HAP-1 (cell line): Measurements from ENCODE around the gene KLHL36.

Source experiments
- DNase-seq, 2 experiments: peaks; one replicate each; pipeline ENCODE4 v3.0.0-alpha.2; 2016 to 2020; ENCODE audit warnings: low spot score in 2 of 2
- H3K27me3 ChIP-seq: fragments of 250-450 bp; sonication (Bioruptor Pico); 2 replicates; pipeline ENCODE4 v1.5.1; 2020; ENCODE audit warnings: low read depth, mild to moderate bottlenecking, moderate library complexity
- H3K36me3 ChIP-seq: fragments of 250-450 bp; sonication (Bioruptor Pico); replicated peaks from 2 replicates; pipeline ENCODE4 v1.5.1; 2020; ENCODE audit warnings: mild to moderate bottlenecking
- H3K4me1 ChIP-seq: fragments of 250-450 bp; sonication (Bioruptor Pico); 2 replicates; pipeline ENCODE4 v1.5.1; 2020; ENCODE audit warnings: mild to moderate bottlenecking
- H3K4me3 ChIP-seq: fragments of 250-450 bp; sonication (Bioruptor Pico); 2 replicates; pipeline ENCODE4 v1.5.1; 2020; ENCODE audit warnings: mild to moderate bottlenecking, moderate library complexity
- H3K9me3 ChIP-seq: fragments of 250-450 bp; sonication (Bioruptor Pico); 2 replicates; pipeline ENCODE4 v1.5.1; 2020; ENCODE audit warnings: mild to moderate bottlenecking, moderate library complexity
- in situ Hi-C: fragments of 300-500 bp; cut with MboI; formaldehyde crosslinking; loops from 3 replicates; pipeline ENCODE4 v1.14.3; 2020; ENCODE audit warnings: low sequenced_read_pairs, inconsistent platforms, mixed read lengths

The KLHL36 gene

DNA sequence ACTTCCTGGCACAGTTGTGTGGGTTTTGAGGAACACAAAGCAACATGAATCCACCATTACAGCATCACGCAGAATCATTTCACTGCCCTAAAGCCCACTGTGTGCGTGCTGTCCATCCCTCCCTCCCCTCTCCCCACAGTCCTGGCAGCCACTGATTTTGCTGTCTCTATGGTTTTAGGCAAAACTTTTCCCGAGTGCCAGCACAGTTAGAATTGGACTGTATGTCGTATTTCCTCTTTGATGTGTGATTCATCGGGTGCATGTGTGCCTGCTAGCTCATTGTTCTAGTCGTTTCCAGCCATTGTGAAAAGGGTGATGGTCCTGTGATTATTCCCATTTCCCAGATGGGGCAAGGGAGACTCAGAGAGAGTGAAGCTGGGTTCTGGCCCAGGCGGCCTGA is 12.7 kb downstream of the KLHL36 start:
- Histone ChIP-seq H3K4me1 (no peaks in the 10 kb centered on the region), H3K36me3 (peaks cover 43% of the 10 kb centered on the region), H3K4me3 (no peak overlapping the region), H3K27me3 (no peaks in the 10 kb centered on the region), H3K9me3 (no peaks in the 10 kb centered on the region)
- DNase-seq = no peak
- in situ Hi-C loops = no loop called here

DNA sequence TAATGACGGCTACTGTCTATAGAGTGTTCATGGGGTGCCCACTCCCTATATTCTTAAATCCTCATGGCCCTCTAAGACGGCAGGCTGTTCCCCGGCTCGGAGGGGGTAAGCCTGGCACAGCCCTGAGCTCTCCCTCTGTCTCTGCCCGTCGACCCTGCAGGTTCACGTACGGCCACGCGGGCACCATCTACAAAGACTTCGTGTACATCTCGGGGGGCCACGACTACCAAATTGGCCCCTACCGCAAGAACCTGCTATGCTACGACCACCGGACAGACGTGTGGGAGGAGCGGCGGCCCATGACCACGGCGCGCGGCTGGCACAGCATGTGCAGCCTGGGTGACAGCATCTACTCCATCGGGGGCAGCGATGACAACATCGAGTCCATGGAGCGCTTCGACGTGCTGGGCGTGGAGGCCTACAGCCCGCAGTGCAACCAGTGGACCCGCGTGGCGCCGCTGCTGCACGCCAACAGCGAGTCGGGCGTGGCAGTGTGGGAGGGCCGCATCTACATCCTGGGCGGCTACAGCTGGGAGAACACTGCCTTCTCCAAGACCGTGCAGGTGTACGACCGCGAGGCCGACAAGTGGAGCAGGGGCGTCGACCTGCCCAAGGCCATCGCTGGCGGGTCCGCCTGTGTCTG is 13.2 kb downstream of the KLHL36 start:
- Histone ChIP-seq H3K4me1 (no peaks in the 10 kb centered on the region), H3K4me3 (no peak overlapping the region), H3K36me3 (peaks cover 43% of the 10 kb centered on the region), H3K27me3 (no peaks in the 10 kb centered on the region), H3K9me3 (no peaks in the 10 kb centered on the region)
- in situ Hi-C loops = no loop called here
- no peak for DNase-seq

- peaks cover 37% of the 10 kb centered on the region for H3K36me3 ChIP-seq
- H3K4me3 ChIP-seq = no peak overlapping the region
- no peak for DNase-seq
- H3K27me3 ChIP-seq = no peaks in the 10 kb centered on the region
- H3K9me3 ChIP-seq = no peaks in the 10 kb centered on the region
- H3K4me1 ChIP-seq = peaks cover 6% of the 10 kb centered on the region
- in situ Hi-C loops = no loop called here
These were observed 14.2 kb downstream of the KLHL36 start for GRCh38 chr16:84662471-84662870.

- DNase-seq = no peak
- no peak overlapping the region for H3K4me3 ChIP-seq
- H3K4me1 ChIP-seq = peaks cover 11% of the 10 kb centered on the region
- no peaks in the 10 kb centered on the region for H3K27me3 ChIP-seq
- peaks cover 27% of the 10 kb centered on the region for H3K36me3 ChIP-seq
- no peaks in the 10 kb centered on the region for H3K9me3 ChIP-seq
- in situ Hi-C loops = no loop called here
These were observed 15.3 kb downstream of the KLHL36 start for GRCh38 chr16:84663433-84664101.

- Histone ChIP-seq H3K4me1 (peaks cover 11% of the 10 kb centered on the region), H3K36me3 (peaks cover 18% of the 10 kb centered on the region), H3K4me3 (no peak overlapping the region), H3K27me3 (no peaks in the 10 kb centered on the region), H3K9me3 (no peaks in the 10 kb centered on the region)
- no peak for DNase-seq
- in situ Hi-C loops = no loop called here
These were observed 17.0 kb downstream of the KLHL36 start for GRCh38 chr16:84665359-84665758.

- no peak for DNase-seq
- H3K4me3 ChIP-seq = no peak overlapping the region
- H3K36me3 ChIP-seq = peaks cover 17% of the 10 kb centered on the region
- no peaks in the 10 kb centered on the region for H3K27me3 ChIP-seq
- peaks cover 11% of the 10 kb centered on the region for H3K4me1 ChIP-seq
- in situ Hi-C loops = no loop called here
- H3K9me3 ChIP-seq = no peaks in the 10 kb centered on the region
These were observed 17.5 kb downstream of the KLHL36 start for GRCh38 chr16:84665843-84666242.

DNA sequence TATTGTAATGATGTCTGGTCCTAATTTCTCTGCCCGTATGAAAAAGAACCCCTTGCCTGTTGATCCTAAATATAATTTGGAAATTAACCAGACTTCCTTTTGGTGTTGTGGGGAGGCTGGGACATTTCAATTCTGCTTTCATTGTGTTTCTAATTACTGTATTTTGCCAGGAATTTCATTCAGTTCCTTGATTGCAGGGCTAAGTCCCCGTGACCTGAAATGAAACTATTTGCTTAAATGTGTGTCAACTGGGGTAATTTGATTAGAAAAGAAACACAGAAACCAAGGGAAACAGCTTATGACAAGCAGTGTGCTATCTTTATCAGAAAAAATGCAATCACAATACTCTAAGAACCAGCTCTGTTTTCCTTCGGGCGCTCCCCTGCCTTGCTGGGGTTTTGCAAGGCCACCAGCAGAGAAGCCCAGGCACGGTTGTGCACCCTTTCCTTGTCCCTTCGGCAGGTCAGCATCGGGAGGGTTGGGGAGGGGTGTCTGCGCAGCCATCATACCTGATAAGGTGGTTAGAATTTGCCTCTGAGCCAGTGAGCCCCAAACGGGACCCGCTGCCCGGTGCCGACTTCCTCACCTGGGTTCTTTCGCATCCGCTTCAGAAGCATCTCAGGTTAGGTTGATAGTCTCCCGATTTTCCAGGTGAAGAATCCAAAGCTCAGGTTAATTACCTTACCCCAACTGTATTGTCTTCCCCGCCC is 19.4 kb downstream of the KLHL36 start:
- in situ Hi-C loops = no loop called here
- DNase-seq = peak in 1 of 2 experiments; percentile 68

GRCh38 chr16:84670063-84670462 is 21.8 kb downstream of the KLHL36 start:
- H3K4me3 ChIP-seq = no peak overlapping the region
- H3K4me1 ChIP-seq = peaks cover 11% of the 10 kb centered on the region
- in situ Hi-C loops = loop anchor here (5.0 kb wide), 1 partner anchor 57 kb away; no protein-coding TSS in a partner anchor
- no peaks in the 10 kb centered on the region for H3K36me3 ChIP-seq
- DNase-seq = no peak
- H3K9me3 ChIP-seq = no peaks in the 10 kb centered on the region
- H3K27me3 ChIP-seq = no peaks in the 10 kb centered on the region

More for the DNA sequence above, 19.4 kb downstream of the KLHL36 start:
- H3K36me3 ChIP-seq = peaks cover 4% of the 10 kb centered on the region; the same call in 1 of the 2 replicates
- no peaks in the 10 kb centered on the region for H3K27me3 ChIP-seq
- no peak overlapping the region for H3K4me3 ChIP-seq
- peaks cover 11% of the 10 kb centered on the region for H3K4me1 ChIP-seq
- H3K9me3 ChIP-seq = no peaks in the 10 kb centered on the region

GRCh38 chr16:84672276-84673202 is 24.2 kb downstream of the KLHL36 start:
- in situ Hi-C loops = loop anchor here (5.0 kb wide), 1 partner anchor 55 kb away; no protein-coding TSS in a partner anchor
- Histone ChIP-seq H3K4me1 (peaks cover 5% of the 10 kb centered on the region), H3K4me3 (no peak overlapping the region), H3K27me3 (no peaks in the 10 kb centered on the region), H3K9me3 (no peaks in the 10 kb centered on the region), H3K36me3 (no peaks in the 10 kb centered on the region)
- DNase-seq = peak; percentile 48 to 90

DNA sequence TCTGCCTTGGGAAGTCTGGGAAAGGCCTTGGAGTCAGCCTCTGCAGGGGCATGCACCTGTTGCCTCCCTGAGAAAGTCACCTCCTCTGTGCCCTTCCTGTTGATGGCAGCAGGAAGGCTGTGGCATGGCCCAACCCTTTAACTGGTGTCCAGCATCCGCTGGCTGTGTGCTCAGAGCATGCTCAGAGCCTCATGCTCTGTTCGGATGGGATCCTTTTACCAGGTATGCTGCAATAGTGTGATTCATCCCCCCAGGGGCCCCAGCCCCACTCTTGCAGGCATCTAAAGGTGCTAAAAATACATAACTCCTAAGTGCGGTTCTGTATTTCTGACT is 24.9 kb downstream of the KLHL36 start:
- Histone ChIP-seq H3K27me3 (no peaks in the 10 kb centered on the region), H3K36me3 (no peaks in the 10 kb centered on the region), H3K9me3 (no peaks in the 10 kb centered on the region), H3K4me1 (no peaks in the 10 kb centered on the region; the same call in 1 of the 2 replicates), H3K4me3 (no peak overlapping the region)
- in situ Hi-C loops = loop anchor here (5.0 kb wide), 1 partner anchor 54 kb away; no protein-coding TSS in a partner anchor
- DNase-seq = no peak

DNA sequence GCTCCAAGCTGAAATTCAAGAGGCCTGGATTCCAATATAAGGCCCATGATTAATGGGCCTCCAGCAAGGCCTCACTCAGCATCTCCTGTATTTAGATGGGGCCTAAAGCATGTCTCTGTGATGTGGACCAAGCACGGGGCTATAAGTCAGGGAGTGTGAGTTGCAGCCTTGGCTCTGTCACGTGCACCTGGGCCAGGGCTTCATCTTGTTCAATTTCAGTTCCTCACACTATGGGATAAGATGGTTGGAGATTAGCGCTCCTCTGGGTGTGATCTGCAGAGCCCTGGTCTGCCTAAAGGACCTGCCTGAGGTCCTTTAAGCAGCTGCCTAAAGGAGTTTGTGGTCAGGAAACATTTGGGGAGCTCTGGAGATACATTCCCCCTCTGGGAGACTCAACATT is 25.2 kb downstream of the KLHL36 start:
- Histone ChIP-seq H3K36me3 (no peaks in the 10 kb centered on the region), H3K27me3 (no peaks in the 10 kb centered on the region), H3K4me1 (no peaks in the 10 kb centered on the region), H3K9me3 (no peaks in the 10 kb centered on the region), H3K4me3 (no peak overlapping the region)
- DNase-seq = no peak
- in situ Hi-C loops = loop anchor here (5.0 kb wide), 1 partner anchor 54 kb away; no protein-coding TSS in a partner anchor

DNA sequence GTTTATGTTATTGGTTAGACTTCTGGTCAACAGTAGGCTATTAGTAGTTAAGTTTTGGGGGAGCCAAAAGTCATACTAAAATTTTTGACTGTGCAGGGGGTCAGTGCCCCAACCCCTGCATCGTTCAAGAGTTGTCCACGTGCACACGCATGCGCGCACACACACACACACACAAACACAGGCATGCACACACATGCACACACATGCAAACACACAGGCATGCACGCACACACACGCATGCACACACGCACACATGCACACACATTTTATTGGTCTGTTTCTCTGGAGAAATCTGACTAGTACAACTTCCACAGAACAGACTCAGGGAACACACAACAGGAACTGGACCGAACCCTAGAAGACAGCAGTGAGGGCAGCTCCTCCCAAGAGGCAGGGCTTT is 27.1 kb downstream of the KLHL36 start:
- Histone ChIP-seq H3K27me3 (no peaks in the 10 kb centered on the region), H3K4me1 (no peaks in the 10 kb centered on the region), H3K9me3 (no peaks in the 10 kb centered on the region), H3K4me3 (no peak overlapping the region), H3K36me3 (no peaks in the 10 kb centered on the region)
- in situ Hi-C loops = no loop called here
- DNase-seq = no peak

GRCh38 chr16:84675884-84676283 is 27.6 kb downstream of the KLHL36 start:
- in situ Hi-C loops = no loop called here
- no peaks in the 10 kb centered on the region for H3K9me3 ChIP-seq
- H3K4me3 ChIP-seq = no peak overlapping the region
- H3K27me3 ChIP-seq = no peaks in the 10 kb centered on the region; the same call in 1 of the 2 replicates
- no peaks in the 10 kb centered on the region for H3K36me3 ChIP-seq
- no peaks in the 10 kb centered on the region for H3K4me1 ChIP-seq
- DNase-seq = no peak
